Mesenchymal stem cell (in vitro differentiated cells and primary cell): Measurements from ENCODE around the gene CD4.

Source experiments
- DNase-seq: peaks from one replicate; pipeline ENCODE4 v3.0.0-alpha.2; 2013
- H2AFZ ChIP-seq: one replicate; pipeline ENCODE4 v1.6.1; 2013; ENCODE audit warnings: low read depth, mild to moderate bottlenecking, control low read depth, inconsistent platforms, low read length, moderate library complexity
- H2AK5ac ChIP-seq: 2 replicates; pipeline ENCODE4 v1.6.1; 2013; ENCODE audit warnings: low read length, moderate library complexity, mild to moderate bottlenecking, inconsistent platforms; ENCODE audit not compliant: severe bottlenecking
- H2BK120ac ChIP-seq: one replicate; pipeline ENCODE4 v1.6.1; 2013; ENCODE audit warnings: low read depth, mild to moderate bottlenecking, inconsistent platforms, low read length, moderate library complexity
- H2BK12ac ChIP-seq, 2 experiments: one replicate each; pipeline ENCODE4 v1.6.1; 2013; ENCODE audit warnings: inconsistent platforms in 2 of 2, low read length in 2 of 2, mild to moderate bottlenecking in 2 of 2, moderate library complexity in 2 of 2, control low read depth in 1 of 2
- H2BK15ac ChIP-seq: one replicate; pipeline ENCODE4 v1.6.1; 2013; ENCODE audit warnings: mild to moderate bottlenecking, low read depth, inconsistent platforms; ENCODE audit not compliant: poor library complexity, severe bottlenecking
- H2BK5ac ChIP-seq: 2 replicates; pipeline ENCODE4 v1.6.1; 2013; ENCODE audit warnings: low read depth, mild to moderate bottlenecking, low read length, control low read depth, inconsistent platforms; ENCODE audit not compliant: poor library complexity, severe bottlenecking
- H3K14ac ChIP-seq, 2 experiments: one replicate each; pipeline ENCODE4 v1.6.1; 2013; ENCODE audit warnings: inconsistent platforms in 2 of 2, low read length in 2 of 2, control low read depth in 1 of 2, mild to moderate bottlenecking in 1 of 2, moderate library complexity in 1 of 2
- H3K18ac ChIP-seq, 2 experiments: one replicate each; pipeline ENCODE4 v1.6.1; 2013; ENCODE audit warnings: inconsistent platforms in 2 of 2, low read length in 2 of 2, control low read depth in 1 of 2, low read depth in 1 of 2, mild to moderate bottlenecking in 1 of 2
- H3K23ac ChIP-seq, 2 experiments: one replicate each; pipeline ENCODE4 v1.6.1; 2013; ENCODE audit warnings: inconsistent platforms in 2 of 2, low read length in 2 of 2, mild to moderate bottlenecking in 2 of 2, moderate library complexity in 2 of 2, control low read depth in 1 of 2
- H3K27ac ChIP-seq: 2 replicates; pipeline ENCODE4 v1.5.1; 2013; ENCODE audit warnings: mild to moderate bottlenecking, moderate library complexity, low read length, control low read depth, inconsistent platforms; ENCODE audit not compliant: poor library complexity, severe bottlenecking
- H3K27me3 ChIP-seq, 2 experiments: 2 replicates each; pipeline versions ENCODE4 v1.6.1 to v1.7.0; 2013; ENCODE audit warnings: low read length in 2 of 2, mild to moderate bottlenecking in 2 of 2, moderate library complexity in 2 of 2, control low read depth in 1 of 2, inconsistent platforms in 1 of 2; ENCODE audit not compliant: control insufficient read depth in 1 of 2, insufficient read depth in 1 of 2
- H3K36me3 ChIP-seq, 2 experiments: 2 replicates each; pipeline versions ENCODE4 v1.6.1 to v1.7.0; 2013; ENCODE audit warnings: low read length in 2 of 2, control low read depth in 1 of 2, inconsistent platforms in 1 of 2, low read depth in 1 of 2, mild to moderate bottlenecking in 1 of 2; ENCODE audit not compliant: insufficient read depth in 2 of 2, control insufficient read depth in 1 of 2
- H3K4ac ChIP-seq, 2 experiments: one replicate each; pipeline ENCODE4 v1.6.1; 2013; ENCODE audit warnings: inconsistent platforms in 2 of 2, low read length in 2 of 2, mild to moderate bottlenecking in 2 of 2, moderate library complexity in 2 of 2, control low read depth in 1 of 2, low read depth in 1 of 2
- H3K4me1 ChIP-seq: 2 replicates; pipeline ENCODE4 v1.6.1; 2013; ENCODE audit warnings: low read depth, low read length, control low read depth; ENCODE audit not compliant: control insufficient read depth, insufficient read depth
- H3K4me2 ChIP-seq: 2 replicates; pipeline ENCODE4 v1.6.1; 2013; ENCODE audit warnings: low read length, mild to moderate bottlenecking, inconsistent platforms; ENCODE audit not compliant: poor library complexity, severe bottlenecking
- H3K4me3 ChIP-seq, 2 experiments: 2 replicates each; pipeline versions ENCODE4 v1.5.1 to v1.7.0; 2013; ENCODE audit warnings: low read length in 2 of 2, mild to moderate bottlenecking in 2 of 2, control low read depth in 1 of 2, low read depth in 1 of 2; ENCODE audit not compliant: insufficient read depth in 1 of 2
- H3K79me1 ChIP-seq: replicated peaks from 2 replicates; pipeline ENCODE4 v1.6.1; 2013; ENCODE audit warnings: mild to moderate bottlenecking, control low read depth, low read length, inconsistent platforms; ENCODE audit not compliant: poor library complexity, severe bottlenecking
- H3K9ac ChIP-seq: 2 replicates; pipeline ENCODE4 v1.7.0; 2013; ENCODE audit warnings: mild to moderate bottlenecking, low read length, moderate library complexity
- H3K9me3 ChIP-seq: 2 replicates; pipeline ENCODE4 v1.7.0; 2013; ENCODE audit warnings: mild to moderate bottlenecking, low read length; ENCODE audit not compliant: control insufficient read depth
- H4K8ac ChIP-seq: one replicate; pipeline ENCODE4 v1.6.1; 2013; ENCODE audit warnings: inconsistent platforms, mild to moderate bottlenecking, low read length, moderate library complexity
- H4K91ac ChIP-seq: one replicate; pipeline ENCODE4 v1.6.1; 2013; ENCODE audit warnings: mild to moderate bottlenecking, low read length, inconsistent platforms
- WGBS: methylation state at CpG from one replicate; pipeline ENCODE4 v1.1.7; 2013; ENCODE audit warnings: mixed read lengths; 5-methylcytosine and 5-hydroxymethylcytosine counted together

The CD4 gene

GRCh38 chr12:6765634-6766581 lies 23.4 kb upstream of the CD4 start, which contains the start of gene PTMS:
Gene PTMS, plus strand, starts transcription at chr12:6766363. Its CDS starts 343 bp downstream, at chr12:6766706.
- Histone ChIP-seq H3K18ac (peak within 1 kb of the TSS; percentile 90 to 94), H3K14ac (peak within 1 kb of the TSS in 1 of 2 experiments; percentile 48), H3K27ac (peak within 1 kb of the TSS; percentile 92), H3K4me3 (peak within 1 kb of the TSS; percentile 82 to 84), H3K4ac (peak within 1 kb of the TSS; percentile 51 to 91), H3K4me1 (peaks cover 32% of the 10 kb centered on the region), H2AK5ac (peak within 1 kb of the TSS; percentile 99), H2BK5ac (peak within 1 kb of the TSS; percentile 76), H3K36me3 (peaks cover 11 to 17% of the 10 kb centered on the region in 2 experiments), H3K9me3 (no peaks in the 10 kb centered on the region), H3K23ac (peak within 1 kb of the TSS in 1 of 2 experiments; percentile 99), H2AFZ (no peak within 1 kb of the TSS), H2BK120ac (peak within 1 kb of the TSS; percentile 78), H3K4me2 (peak within 1 kb of the TSS; percentile 51), H3K9ac (peak within 1 kb of the TSS; percentile 89), H4K91ac (peak within 1 kb of the TSS; percentile 62), H3K27me3 (no peaks in the 10 kb centered on the region), H3K79me1 (peaks cover 6% of the 10 kb centered on the region), H2BK15ac (peak within 1 kb of the TSS; percentile 54), H4K8ac (peak within 1 kb of the TSS; percentile 81), H2BK12ac (peak within 1 kb of the TSS; percentile 65 to 100)
- peak; percentile 89 for DNase-seq
- 4% methylated on average over 15 of the region's 63 CpGs for WGBS

GRCh38 chr12:6766651-6767349 lies 22.5 kb upstream of the CD4 start:
- Histone ChIP-seq H2BK120ac (peak overlapping the region; percentile 78), H2BK5ac (no peak overlapping the region), H3K4me2 (peak overlapping the region; percentile 44), H4K91ac (peak overlapping the region; percentile 36), H3K9ac (peak overlapping the region; percentile 89), H3K79me1 (peaks cover 6% of the 10 kb centered on the region), H3K14ac (peak overlapping the region in 1 of 2 experiments; percentile 48), H3K18ac (peak overlapping the region; percentile 88 to 90), H2BK15ac (peak overlapping the region; percentile 54), H3K9me3 (no peaks in the 10 kb centered on the region), H3K4ac (peak overlapping the region; percentile 51 to 84), H2BK12ac (peak overlapping the region in 1 of 2 experiments; percentile 77), H3K4me3 (peak overlapping the region; percentile 82 to 84), H2AK5ac (no peak overlapping the region), H3K27me3 (no peaks in the 10 kb centered on the region), H2AFZ (no peak overlapping the region), H3K23ac (peak overlapping the region in 1 of 2 experiments; percentile 49), H3K27ac (peak overlapping the region; percentile 54), H3K4me1 (peaks cover 36% of the 10 kb centered on the region), H3K36me3 (peaks cover 18 to 25% of the 10 kb centered on the region in 2 experiments), H4K8ac (peak overlapping the region; percentile 81)
- DNase-seq: peak; percentile 71
- 1% methylated on average over 65 of the region's 88 CpGs for WGBS

GRCh38 chr12:6767353-6768319 lies 21.7 kb upstream of the CD4 start:
- H3K27me3 ChIP-seq: peaks cover 0 to 2% of the 10 kb centered on the region in 2 experiments
- H3K23ac ChIP-seq: peak overlapping the region in 1 of 2 experiments; percentile 6
- peaks cover 18 to 31% of the 10 kb centered on the region in 2 experiments for H3K36me3 ChIP-seq
- peak overlapping the region; percentile 82 to 84 for H3K4me3 ChIP-seq
- H3K14ac ChIP-seq: peak overlapping the region in 1 of 2 experiments; percentile 92
- no peak overlapping the region for H2BK120ac ChIP-seq
- no peak overlapping the region for H2AFZ ChIP-seq
- H3K79me1 ChIP-seq: peaks cover 6% of the 10 kb centered on the region
- peak overlapping the region; percentile 44 for H2BK15ac ChIP-seq
- no peak overlapping the region for H4K8ac ChIP-seq
- 2% methylated on average over 37 of the region's 44 CpGs for WGBS
- H3K9ac ChIP-seq: peak overlapping the region; percentile 89
- peak overlapping the region; percentile 14 for H4K91ac ChIP-seq
- no peak overlapping the region for H2AK5ac ChIP-seq
- H3K4ac ChIP-seq: peak overlapping the region; percentile 46 to 67
- peak; percentile 63 for DNase-seq
- H3K18ac ChIP-seq: peak overlapping the region; percentile 88 to 90
- H2BK5ac ChIP-seq: no peak overlapping the region
- H3K27ac ChIP-seq: peak overlapping the region; percentile 54
- H3K4me2 ChIP-seq: peak overlapping the region; percentile 85
- H2BK12ac ChIP-seq: peak overlapping the region in 1 of 2 experiments; percentile 23
- no peaks in the 10 kb centered on the region for H3K9me3 ChIP-seq
- H3K4me1 ChIP-seq: peaks cover 36% of the 10 kb centered on the region
